Subcutaneous adipose tissue (tissue), 4 donors: ENCODE measurements around the gene EMID1. TPM values are rescaled to one million over a fixed set of nuclear protein-coding genes. Genes with fewer than 3 reads are reported as not detected.

Experiments
- CTCF ChIP-seq: fragments of 450-650 bp; IDR thresholded peaks from one replicate; pipeline ENCODE4 v1.5.1; 2016; ENCODE audit warnings: low read depth, mild to moderate bottlenecking, control low read depth, antibody characterized with exemption, moderate library complexity
- total RNA-seq, 4 donors: library from RNA; depleted of rRNA; stranded (reverse); fragments of >200 nt; gene quantifications; one replicate each; pipeline ENCODE4 v1.1.0, GENCODE V29; 2016

EMID1 gene
- total RNA-seq, 4 donors from 2014 or later, result 0.17 to 1.3 (median 0.94) TPM; not detected in 1

- TF ChIP-seq CTCF, result no peak
Measured at GRCh38 chr22:29226351-29226981, 20.8 kb downstream of the EMID1 start.

DNA sequence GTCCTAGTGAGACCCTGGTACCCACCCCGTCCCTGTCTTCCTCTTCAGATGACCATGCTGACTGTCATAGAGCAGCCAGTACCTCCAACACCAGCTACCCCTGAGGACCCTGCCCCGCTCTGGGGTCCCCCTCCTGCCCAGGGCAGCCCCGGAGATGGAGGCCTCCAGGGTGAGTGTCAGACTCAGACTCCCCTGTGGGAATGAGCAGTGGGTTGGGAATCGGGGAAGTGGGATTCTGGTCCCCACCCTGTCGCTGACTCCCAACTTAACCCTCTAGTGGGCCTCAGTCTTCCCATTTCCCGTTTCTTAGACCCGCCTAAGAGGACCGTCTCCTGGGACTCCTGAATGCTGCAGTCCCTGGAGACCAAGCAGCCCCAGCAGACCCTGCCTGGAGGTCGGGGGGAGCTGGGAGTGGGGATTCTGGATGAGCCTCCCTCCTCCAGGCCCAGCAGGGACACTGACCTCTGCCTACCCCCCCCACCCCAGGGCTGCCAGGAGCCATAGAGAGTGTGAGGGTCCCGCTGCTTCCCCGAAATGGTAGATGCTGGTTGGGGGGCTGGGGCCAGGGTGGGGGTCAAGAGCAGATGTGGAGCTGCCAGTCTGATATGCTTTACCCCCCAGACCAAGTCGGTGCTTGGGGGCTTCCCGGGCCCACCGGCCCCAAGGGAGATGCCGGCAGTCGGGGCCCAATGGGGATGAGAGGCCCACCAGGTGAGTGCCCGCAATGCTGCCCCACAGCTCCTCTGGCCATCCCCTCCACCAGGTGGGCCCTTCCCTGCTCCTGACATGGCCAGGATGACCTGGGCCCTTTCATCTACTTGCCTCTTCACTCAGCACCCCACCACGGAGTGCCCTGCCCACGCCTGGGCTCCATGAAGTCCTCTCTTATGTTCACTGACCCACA, 25.5 kb downstream of the EMID1 start:
- no peak for TF ChIP-seq CTCF

- TF ChIP-seq CTCF, result no peak
Measured at GRCh38 chr22:29231971-29232959, 26.6 kb downstream of the EMID1 start.

DNA sequence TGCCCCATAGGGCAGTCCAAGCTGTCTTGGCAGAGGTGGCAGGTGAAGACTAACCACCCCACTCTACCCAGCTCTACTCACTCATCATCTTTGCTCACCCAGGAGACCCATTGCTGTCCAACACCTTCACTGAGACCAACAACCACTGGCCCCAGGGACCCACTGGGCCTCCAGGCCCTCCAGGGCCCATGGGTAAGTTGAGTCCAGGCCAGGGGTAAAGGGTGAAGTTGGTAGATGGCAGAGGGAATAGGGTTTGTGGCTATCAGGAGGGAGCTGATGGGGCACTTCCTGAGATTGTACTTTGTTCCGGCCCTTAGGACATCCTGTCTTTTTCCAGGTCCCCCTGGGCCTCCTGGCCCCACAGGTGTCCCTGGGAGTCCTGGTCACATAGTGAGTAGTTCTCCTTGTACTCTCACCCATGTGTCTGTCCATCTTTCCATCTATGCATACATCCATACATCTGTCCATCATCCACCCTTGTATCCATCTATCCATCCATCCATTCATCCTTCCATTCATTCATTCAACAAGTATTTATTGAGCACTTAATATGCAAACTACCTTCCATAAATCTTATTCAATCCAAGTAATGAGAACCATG, 27.7 kb downstream of the EMID1 start:
- no peak for TF ChIP-seq CTCF

DNA sequence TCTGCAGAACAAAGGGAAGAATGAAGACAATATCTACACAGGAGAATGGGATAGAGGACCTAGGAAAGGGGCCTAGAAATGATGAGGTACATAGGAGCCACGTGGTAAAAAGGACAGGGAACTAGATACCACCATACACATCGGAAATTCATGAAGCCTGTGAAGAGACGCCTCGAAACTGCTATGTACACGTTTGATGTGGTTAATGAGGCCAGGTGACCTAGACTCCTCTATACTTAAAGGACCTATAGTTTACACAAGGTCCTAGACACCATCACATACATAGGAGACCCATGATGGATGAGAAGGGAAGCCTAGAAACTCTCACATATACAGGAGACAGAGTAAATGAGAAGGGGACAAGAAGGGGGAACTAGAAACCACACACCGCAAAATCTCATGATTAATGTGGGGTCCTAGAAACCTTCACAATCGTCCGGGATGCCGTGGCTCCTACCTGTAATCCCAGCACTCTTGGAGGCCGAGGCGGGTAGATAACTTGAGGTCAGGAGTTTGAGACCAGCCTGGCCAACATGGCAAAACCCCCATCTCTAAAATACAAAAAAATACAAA, 38.3 kb downstream of the EMID1 start:
- TF ChIP-seq CTCF, result no peak

DNA sequence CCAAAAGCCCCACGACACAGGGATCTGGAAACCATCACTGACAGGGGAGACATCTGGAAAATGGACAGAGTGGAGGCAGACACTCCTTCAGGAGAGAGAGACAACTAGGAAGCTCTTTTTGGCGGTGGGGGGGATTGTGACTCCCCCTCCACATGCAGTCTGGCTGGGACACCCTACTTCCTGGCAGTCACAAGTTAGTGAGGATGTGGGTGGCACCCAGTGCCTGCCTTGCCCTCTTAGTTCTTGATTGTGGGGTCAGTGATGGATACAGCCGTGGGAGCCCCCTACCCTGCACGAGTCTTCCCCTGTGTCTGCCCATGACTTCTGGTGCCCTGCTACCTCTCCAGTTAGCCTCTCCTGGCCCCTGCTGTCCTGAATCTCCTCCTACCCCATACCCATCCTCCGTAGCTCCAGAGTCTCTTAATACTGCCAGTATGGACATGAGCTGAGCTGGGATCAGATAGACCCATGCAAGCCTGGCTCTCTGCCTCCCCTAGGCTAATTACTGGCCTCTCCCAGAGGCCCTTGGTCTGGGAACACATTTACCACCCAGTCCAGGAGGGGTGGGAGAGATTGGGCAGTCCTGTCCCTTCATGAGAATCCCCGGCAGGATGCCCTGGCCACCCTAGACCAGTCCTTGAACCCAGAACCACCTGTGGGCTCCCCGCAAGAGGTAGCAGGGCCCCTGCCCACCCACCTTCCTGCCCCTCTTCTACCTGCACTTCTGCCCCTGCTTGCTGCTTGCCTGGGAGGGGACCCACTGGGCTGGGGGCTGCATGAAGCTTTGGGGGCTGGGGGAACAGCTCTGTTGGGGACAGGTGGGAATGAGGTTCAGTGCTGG, 39.3 kb downstream of the EMID1 start:
- no peak for TF ChIP-seq CTCF
